Measurements from ENCODE around the gene HRH2. TPM values are rescaled to one million over a fixed set of nuclear protein-coding genes. Genes with fewer than 3 reads are reported as not detected.

Gene HRH2
- total and polyA plus RNA-seq, 2 donors (not counting 1 experiment from before 2014, with no cell fraction given) = 0.46 TPM; not detected in 1

DNA sequence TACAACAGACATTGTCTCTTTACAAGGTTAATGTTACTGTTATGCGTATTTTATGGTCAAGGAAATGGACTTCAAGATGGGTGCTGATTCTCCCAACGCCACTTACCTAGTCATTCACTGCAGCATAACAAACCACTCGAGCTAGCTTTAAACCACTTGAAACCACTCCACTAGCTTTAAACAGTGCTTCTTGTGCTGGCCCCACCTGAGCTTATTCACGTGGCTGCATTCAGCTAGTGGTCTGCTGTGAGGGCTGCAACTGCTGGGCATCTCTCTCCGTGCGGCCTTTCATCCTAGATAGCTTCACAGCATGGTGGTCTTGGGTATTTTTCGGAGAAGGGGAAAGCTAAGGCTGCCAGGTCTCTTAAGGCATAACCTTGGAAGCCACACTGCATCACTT lies 3.5 kb upstream of the HRH2 start:
- Histone ChIP-seq H3K9me3 (ENCODE audit: control extremely low read depth in 1 of 3, control insufficient read depth in 2 of 3, insufficient read depth in 1 of 3, low read length in 2 of 3) (peaks cover 0 to 12% (median 8%) of the 10 kb centered on the region in 3 donors), H3K36me3 (replicated peaks in 1 of 2; ENCODE audit: control extremely low read depth in 1 of 2, control insufficient read depth in 1 of 2, extremely low read depth in 1 of 2, insufficient read depth in 2 of 2, low read length in 1 of 2) (no peaks in the 10 kb centered on the region), H4K20me1 (ENCODE audit: control insufficient read depth, insufficient read depth, low read length, poor library complexity, severe bottlenecking) (no peaks in the 10 kb centered on the region), H3K79me2 (ENCODE audit: control insufficient read depth, insufficient read depth, low read length) (no peaks in the 10 kb centered on the region), H3K4me1 (ENCODE audit: control insufficient read depth in 2 of 2, insufficient read depth in 2 of 2, low read length in 2 of 2) (peaks cover 11 to 13% of the 10 kb centered on the region in 2 donors), H3K27ac (ENCODE audit: low read length in 2 of 2) (no peak overlapping the region), H3K4me3 (ENCODE audit: control extremely low read depth in 1 of 5, extremely low read depth in 1 of 5, insufficient read depth in 1 of 5, low read depth in 2 of 5, low read length in 4 of 5) (no peak overlapping the region), H3K27me3 (replicated peaks in 1 of 4; ENCODE audit: control extremely low read depth in 1 of 4, control insufficient read depth in 3 of 4, insufficient read depth in 4 of 4, low read length in 3 of 4) (peaks cover 0 to 28% (median 15%) of the 10 kb centered on the region in 4 experiments), H2AFZ (ENCODE audit: insufficient read depth, low read depth, low read length, poor library complexity, severe bottlenecking) (no peak overlapping the region), H3K4me2 (replicated peaks; ENCODE audit: low read depth, low read length, poor library complexity, severe bottlenecking) (no peak overlapping the region), H3K9ac (ENCODE audit: low read length) (no peak overlapping the region)
- H3K27me3 Mint-ChIP-seq = peaks cover 49% of the 10 kb centered on the region
- DNase-seq = no peak
- ChIA-PET CTCF (no interaction called here), POLR2A (no interaction called here)
- H3K27ac Mint-ChIP-seq = no peak overlapping the region
- ATAC-seq (ENCODE audit: low read depth) = no peak
- TF ChIP-seq EZH2 (IDR thresholded peaks at IDR 0.05; ENCODE audit: borderline replicate concordance, insufficient read depth, low read depth, low read length, poor library complexity, severe bottlenecking) = no peak
- TF ChIP-seq, protein P1, sequence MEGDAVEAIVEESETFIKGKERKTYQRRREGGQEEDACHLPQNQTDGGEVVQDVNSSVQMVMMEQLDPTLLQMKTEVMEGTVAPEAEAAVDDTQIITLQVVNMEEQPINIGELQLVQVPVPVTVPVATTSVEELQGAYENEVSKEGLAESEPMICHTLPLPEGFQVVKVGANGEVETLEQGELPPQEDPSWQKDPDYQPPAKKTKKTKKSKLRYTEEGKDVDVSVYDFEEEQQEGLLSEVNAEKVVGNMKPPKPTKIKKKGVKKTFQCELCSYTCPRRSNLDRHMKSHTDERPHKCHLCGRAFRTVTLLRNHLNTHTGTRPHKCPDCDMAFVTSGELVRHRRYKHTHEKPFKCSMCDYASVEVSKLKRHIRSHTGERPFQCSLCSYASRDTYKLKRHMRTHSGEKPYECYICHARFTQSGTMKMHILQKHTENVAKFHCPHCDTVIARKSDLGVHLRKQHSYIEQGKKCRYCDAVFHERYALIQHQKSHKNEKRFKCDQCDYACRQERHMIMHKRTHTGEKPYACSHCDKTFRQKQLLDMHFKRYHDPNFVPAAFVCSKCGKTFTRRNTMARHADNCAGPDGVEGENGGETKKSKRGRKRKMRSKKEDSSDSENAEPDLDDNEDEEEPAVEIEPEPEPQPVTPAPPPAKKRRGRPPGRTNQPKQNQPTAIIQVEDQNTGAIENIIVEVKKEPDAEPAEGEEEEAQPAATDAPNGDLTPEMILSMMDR (IDR thresholded peaks at IDR 0.05) = no peak
- H3K4me1 Mint-ChIP-seq = peaks cover 17% of the 10 kb centered on the region
- intact Hi-C loops (cut with micrococcal nuclease) = no loop called here
- peaks cover 6% of the 10 kb centered on the region for H3K9me3 Mint-ChIP-seq (ENCODE audit: insufficient read depth)
- 86% methylated on average over 6 of the region's 7 CpGs for WGBS (ENCODE audit: insufficient coverage)
- no peak overlapping the region for H3K4me3 Mint-ChIP-seq

DNA sequence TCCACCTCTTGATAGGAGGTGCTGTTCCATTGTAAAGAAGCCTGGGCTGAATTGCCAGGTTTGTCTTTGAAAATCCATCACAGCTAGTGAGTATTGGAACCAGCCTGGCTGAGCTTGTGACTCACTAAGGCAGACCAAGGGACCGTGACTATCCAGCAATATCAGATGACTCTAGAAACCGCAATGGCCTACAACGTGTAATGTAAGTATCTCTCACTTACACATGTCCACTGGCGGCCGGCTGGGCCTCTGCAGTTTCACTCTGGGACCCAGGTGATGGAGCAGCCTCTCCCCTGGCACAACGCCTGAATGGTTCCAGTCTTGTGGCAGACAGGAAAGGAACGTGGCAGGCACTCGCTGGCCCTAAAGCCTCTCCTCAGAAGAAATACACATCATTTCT lies 3.1 kb upstream of the HRH2 start:
- Histone ChIP-seq H3K79me2 (ENCODE audit: control insufficient read depth, insufficient read depth, low read length) (no peaks in the 10 kb centered on the region), H3K27ac (ENCODE audit: low read length in 2 of 2) (no peak overlapping the region), H4K20me1 (ENCODE audit: control insufficient read depth, insufficient read depth, low read length, poor library complexity, severe bottlenecking) (no peaks in the 10 kb centered on the region), H3K36me3 (replicated peaks in 1 of 2; ENCODE audit: control extremely low read depth in 1 of 2, control insufficient read depth in 1 of 2, extremely low read depth in 1 of 2, insufficient read depth in 2 of 2, low read length in 1 of 2) (no peaks in the 10 kb centered on the region), H3K4me1 (ENCODE audit: control insufficient read depth in 2 of 2, insufficient read depth in 2 of 2, low read length in 2 of 2) (peaks cover 11 to 13% of the 10 kb centered on the region in 2 donors), H3K4me2 (replicated peaks; ENCODE audit: low read depth, low read length, poor library complexity, severe bottlenecking) (no peak overlapping the region), H3K27me3 (replicated peaks in 1 of 4; ENCODE audit: control extremely low read depth in 1 of 4, control insufficient read depth in 3 of 4, insufficient read depth in 4 of 4, low read length in 3 of 4) (peaks cover 0 to 32% (median 18%) of the 10 kb centered on the region in 4 experiments), H2AFZ (ENCODE audit: insufficient read depth, low read depth, low read length, poor library complexity, severe bottlenecking) (no peak overlapping the region), H3K9me3 (ENCODE audit: control extremely low read depth in 1 of 3, control insufficient read depth in 2 of 3, insufficient read depth in 1 of 3, low read length in 2 of 3) (peaks cover 0 to 7% (median 4%) of the 10 kb centered on the region in 3 donors), H3K9ac (ENCODE audit: low read length) (no peak overlapping the region), H3K4me3 (ENCODE audit: control extremely low read depth in 1 of 5, extremely low read depth in 1 of 5, insufficient read depth in 1 of 5, low read depth in 2 of 5, low read length in 4 of 5) (no peak overlapping the region)
- Mint-ChIP-seq H3K4me1 (peaks cover 17% of the 10 kb centered on the region), H3K9me3 (ENCODE audit: insufficient read depth) (peaks cover 6% of the 10 kb centered on the region), H3K4me3 (no peak overlapping the region), H3K27me3 (peaks cover 52% of the 10 kb centered on the region), H3K27ac (no peak overlapping the region)
- no peak for TF ChIP-seq EZH2 (IDR thresholded peaks at IDR 0.05; ENCODE audit: borderline replicate concordance, insufficient read depth, low read depth, low read length, poor library complexity, severe bottlenecking)
- TF ChIP-seq, protein P1 (IDR thresholded peaks at IDR 0.05) = no peak
- intact Hi-C loops (cut with micrococcal nuclease) = no loop called here
- ChIA-PET CTCF (no interaction called here), POLR2A (no interaction called here)
- 81% methylated on average over 6 of the region's 8 CpGs for WGBS (ENCODE audit: insufficient coverage)
- DNase-seq (no peak), ATAC-seq (ENCODE audit: low read depth) (no peak)
